HEK293 (cell line): ENCODE data around the gene ATP13A1.

Experiments
- GLI4 ChIP-seq: fragments of 450-650 bp; formaldehyde crosslinking; IDR thresholded peaks from 2 replicates; pipeline ENCODE4 v1.5.1; 2016; ENCODE audit warnings: missing biosample characterization, missing genetic modification characterization
- WT1 ChIP-seq: fragments of 450-650 bp; formaldehyde crosslinking; IDR thresholded peaks from 2 replicates; pipeline ENCODE4 v1.5.1; 2016; ENCODE audit warnings: missing biosample characterization, missing genetic modification characterization
- ZNF169 ChIP-seq: fragments of 450-650 bp; formaldehyde crosslinking; IDR thresholded peaks from 2 replicates; pipeline ENCODE4 v1.5.1; 2016; ENCODE audit warnings: missing biosample characterization, missing genetic modification characterization
- ZNF239 ChIP-seq: fragments of 450-650 bp; formaldehyde crosslinking; IDR thresholded peaks from 2 replicates; pipeline ENCODE4 v1.5.1; 2016; ENCODE audit warnings: missing biosample characterization, missing genetic modification characterization
- ZNF514 ChIP-seq: fragments of 450-650 bp; formaldehyde crosslinking; IDR thresholded peaks from 2 replicates; pipeline ENCODE4 v1.5.1; 2016; ENCODE audit warnings: missing biosample characterization, missing genetic modification characterization
- ZNF785 ChIP-seq: fragments of 450-650 bp; formaldehyde crosslinking; IDR thresholded peaks from 2 replicates; pipeline ENCODE4 v1.5.1; 2016; ENCODE audit warnings: missing biosample characterization, missing genetic modification characterization
- TF ChIP-seq, protein P1 (sequence below): fragments of 450-650 bp; formaldehyde crosslinking; IDR thresholded peaks from 2 replicates; pipeline ENCODE4 v1.5.1; 2016; ENCODE audit warnings: missing biosample characterization, missing genetic modification characterization
- TF ChIP-seq, protein P2 (sequence below): fragments of 450-650 bp; formaldehyde crosslinking; IDR thresholded peaks from 2 replicates; pipeline ENCODE4 v1.5.1; 2016; ENCODE audit warnings: missing biosample characterization, missing genetic modification characterization
- TF ChIP-seq, protein P3 (sequence below): fragments of 450-650 bp; formaldehyde crosslinking; IDR thresholded peaks from 2 replicates; pipeline ENCODE4 v1.5.1; 2016; ENCODE audit warnings: missing biosample characterization, missing genetic modification characterization
- TF ChIP-seq, protein P4 (sequence below): fragments of 450-650 bp; formaldehyde crosslinking; IDR thresholded peaks from 2 replicates; pipeline ENCODE4 v1.5.1; 2016; ENCODE audit warnings: missing biosample characterization, missing genetic modification characterization

DNA sequence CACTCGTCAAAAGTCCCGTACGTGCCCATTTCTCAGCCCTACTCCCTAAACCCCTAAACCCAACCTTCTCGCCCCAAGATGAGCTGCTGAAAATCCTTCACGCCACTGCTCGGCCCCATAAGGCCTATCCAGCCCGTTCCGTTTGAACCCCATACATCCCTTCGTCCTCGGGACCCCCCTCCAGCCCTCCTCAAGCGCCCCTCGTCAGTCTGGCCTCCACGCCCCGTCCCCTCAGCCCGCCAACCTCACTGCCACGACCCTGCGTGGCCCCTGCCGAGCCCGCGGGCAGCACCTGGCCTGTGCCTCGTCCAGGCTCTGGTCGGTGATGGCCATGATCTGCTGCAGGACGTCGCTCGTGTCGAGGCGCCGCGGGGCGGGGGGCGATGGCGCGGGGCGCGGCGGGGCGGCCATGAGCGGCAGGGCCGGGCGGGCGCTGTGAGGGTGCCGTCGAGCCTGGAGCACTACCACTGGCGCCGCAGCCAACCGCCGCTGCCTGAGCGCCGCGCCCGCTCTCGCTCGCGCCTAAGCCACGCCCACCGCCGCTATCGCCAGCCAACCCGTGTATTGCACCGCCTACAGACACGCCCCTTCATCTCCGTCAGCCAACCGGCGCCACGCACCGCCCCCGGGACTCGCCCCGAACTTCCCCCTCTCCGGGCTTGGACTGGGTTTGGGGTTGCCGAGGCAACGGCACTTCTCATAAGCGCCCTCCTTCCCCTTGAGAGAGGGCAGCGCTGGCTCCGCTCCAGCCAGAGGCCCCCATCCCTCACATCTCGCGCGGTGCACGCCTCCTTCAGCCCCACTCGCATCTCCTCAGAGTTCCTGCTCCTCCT, 45.0 kb downstream of the ATP13A1 start, which contains the start of gene PBX4:
- no peak for TF ChIP-seq ZNF785 (tag by site-specific recombination)
- TF ChIP-seq, protein P1, sequence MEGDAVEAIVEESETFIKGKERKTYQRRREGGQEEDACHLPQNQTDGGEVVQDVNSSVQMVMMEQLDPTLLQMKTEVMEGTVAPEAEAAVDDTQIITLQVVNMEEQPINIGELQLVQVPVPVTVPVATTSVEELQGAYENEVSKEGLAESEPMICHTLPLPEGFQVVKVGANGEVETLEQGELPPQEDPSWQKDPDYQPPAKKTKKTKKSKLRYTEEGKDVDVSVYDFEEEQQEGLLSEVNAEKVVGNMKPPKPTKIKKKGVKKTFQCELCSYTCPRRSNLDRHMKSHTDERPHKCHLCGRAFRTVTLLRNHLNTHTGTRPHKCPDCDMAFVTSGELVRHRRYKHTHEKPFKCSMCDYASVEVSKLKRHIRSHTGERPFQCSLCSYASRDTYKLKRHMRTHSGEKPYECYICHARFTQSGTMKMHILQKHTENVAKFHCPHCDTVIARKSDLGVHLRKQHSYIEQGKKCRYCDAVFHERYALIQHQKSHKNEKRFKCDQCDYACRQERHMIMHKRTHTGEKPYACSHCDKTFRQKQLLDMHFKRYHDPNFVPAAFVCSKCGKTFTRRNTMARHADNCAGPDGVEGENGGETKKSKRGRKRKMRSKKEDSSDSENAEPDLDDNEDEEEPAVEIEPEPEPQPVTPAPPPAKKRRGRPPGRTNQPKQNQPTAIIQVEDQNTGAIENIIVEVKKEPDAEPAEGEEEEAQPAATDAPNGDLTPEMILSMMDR (tag by site-specific recombination), result no peak
- TF ChIP-seq, protein P2, sequence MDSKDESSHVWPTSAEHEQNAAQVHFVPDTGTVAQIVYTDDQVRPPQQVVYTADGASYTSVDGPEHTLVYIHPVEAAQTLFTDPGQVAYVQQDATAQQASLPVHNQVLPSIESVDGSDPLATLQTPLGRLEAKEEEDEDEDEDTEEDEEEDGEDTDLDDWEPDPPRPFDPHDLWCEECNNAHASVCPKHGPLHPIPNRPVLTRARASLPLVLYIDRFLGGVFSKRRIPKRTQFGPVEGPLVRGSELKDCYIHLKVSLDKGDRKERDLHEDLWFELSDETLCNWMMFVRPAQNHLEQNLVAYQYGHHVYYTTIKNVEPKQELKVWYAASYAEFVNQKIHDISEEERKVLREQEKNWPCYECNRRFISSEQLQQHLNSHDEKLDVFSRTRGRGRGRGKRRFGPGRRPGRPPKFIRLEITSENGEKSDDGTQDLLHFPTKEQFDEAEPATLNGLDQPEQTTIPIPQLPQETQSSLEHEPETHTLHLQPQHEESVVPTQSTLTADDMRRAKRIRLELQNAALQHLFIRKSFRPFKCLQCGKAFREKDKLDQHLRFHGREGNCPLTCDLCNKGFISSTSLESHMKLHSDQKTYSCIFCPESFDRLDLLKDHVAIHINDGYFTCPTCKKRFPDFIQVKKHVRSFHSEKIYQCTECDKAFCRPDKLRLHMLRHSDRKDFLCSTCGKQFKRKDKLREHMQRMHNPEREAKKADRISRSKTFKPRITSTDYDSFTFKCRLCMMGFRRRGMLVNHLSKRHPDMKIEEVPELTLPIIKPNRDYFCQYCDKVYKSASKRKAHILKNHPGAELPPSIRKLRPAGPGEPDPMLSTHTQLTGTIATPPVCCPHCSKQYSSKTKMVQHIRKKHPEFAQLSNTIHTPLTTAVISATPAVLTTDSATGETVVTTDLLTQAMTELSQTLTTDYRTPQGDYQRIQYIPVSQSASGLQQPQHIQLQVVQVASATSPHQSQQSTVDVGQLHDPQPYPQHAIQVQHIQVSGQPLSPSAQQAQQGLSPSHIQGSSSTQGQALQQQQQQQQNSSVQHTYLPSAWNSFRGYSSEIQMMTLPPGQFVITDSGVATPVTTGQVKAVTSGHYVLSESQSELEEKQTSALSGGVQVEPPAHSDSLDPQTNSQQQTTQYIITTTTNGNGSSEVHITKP, result no peak
- TF ChIP-seq, protein P3, sequence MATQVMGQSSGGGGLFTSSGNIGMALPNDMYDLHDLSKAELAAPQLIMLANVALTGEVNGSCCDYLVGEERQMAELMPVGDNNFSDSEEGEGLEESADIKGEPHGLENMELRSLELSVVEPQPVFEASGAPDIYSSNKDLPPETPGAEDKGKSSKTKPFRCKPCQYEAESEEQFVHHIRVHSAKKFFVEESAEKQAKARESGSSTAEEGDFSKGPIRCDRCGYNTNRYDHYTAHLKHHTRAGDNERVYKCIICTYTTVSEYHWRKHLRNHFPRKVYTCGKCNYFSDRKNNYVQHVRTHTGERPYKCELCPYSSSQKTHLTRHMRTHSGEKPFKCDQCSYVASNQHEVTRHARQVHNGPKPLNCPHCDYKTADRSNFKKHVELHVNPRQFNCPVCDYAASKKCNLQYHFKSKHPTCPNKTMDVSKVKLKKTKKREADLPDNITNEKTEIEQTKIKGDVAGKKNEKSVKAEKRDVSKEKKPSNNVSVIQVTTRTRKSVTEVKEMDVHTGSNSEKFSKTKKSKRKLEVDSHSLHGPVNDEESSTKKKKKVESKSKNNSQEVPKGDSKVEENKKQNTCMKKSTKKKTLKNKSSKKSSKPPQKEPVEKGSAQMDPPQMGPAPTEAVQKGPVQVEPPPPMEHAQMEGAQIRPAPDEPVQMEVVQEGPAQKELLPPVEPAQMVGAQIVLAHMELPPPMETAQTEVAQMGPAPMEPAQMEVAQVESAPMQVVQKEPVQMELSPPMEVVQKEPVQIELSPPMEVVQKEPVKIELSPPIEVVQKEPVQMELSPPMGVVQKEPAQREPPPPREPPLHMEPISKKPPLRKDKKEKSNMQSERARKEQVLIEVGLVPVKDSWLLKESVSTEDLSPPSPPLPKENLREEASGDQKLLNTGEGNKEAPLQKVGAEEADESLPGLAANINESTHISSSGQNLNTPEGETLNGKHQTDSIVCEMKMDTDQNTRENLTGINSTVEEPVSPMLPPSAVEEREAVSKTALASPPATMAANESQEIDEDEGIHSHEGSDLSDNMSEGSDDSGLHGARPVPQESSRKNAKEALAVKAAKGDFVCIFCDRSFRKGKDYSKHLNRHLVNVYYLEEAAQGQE, result no peak
- TF ChIP-seq ZNF239, result no peak
- TF ChIP-seq ZNF514 (tag by site-specific recombination), result no peak
- TF ChIP-seq WT1 (tag by site-specific recombination), result no peak
- no peak for TF ChIP-seq ZNF169 (tag by site-specific recombination)
- no peak for TF ChIP-seq GLI4
- TF ChIP-seq, protein P4, sequence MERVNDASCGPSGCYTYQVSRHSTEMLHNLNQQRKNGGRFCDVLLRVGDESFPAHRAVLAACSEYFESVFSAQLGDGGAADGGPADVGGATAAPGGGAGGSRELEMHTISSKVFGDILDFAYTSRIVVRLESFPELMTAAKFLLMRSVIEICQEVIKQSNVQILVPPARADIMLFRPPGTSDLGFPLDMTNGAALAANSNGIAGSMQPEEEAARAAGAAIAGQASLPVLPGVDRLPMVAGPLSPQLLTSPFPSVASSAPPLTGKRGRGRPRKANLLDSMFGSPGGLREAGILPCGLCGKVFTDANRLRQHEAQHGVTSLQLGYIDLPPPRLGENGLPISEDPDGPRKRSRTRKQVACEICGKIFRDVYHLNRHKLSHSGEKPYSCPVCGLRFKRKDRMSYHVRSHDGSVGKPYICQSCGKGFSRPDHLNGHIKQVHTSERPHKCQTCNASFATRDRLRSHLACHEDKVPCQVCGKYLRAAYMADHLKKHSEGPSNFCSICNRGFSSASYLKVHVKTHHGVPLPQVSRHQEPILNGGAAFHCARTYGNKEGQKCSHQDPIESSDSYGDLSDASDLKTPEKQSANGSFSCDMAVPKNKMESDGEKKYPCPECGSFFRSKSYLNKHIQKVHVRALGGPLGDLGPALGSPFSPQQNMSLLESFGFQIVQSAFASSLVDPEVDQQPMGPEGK (tag by site-specific recombination), result peak; percentile 58
